Measurements from ENCODE around the gene CRYAA. TPM values are rescaled to one million over a fixed set of nuclear protein-coding genes. Genes with fewer than 3 reads are reported as not detected.

Gene CRYAA
- total and polyA plus RNA-seq, 2 donors (not counting 3 experiments of a cell fraction or from before 2014, with no cell fraction given), result not detected

- Histone ChIP-seq H4K20me1 (replicated peaks; ENCODE audit: control insufficient read depth, extremely low read depth, insufficient read depth, low read length) (no peaks in the 10 kb centered on the region), H3K9me1 (replicated peaks; ENCODE audit: control insufficient read depth, extremely low read depth, insufficient read depth, low read length) (no peaks in the 10 kb centered on the region), H3K27me3 (ENCODE audit: control insufficient read depth in 2 of 2, insufficient read depth in 2 of 2, low read length in 2 of 2) (peaks cover 2 to 6% of the 10 kb centered on the region in 2 experiments), H3K4me3 (replicated peaks in 1 of 3; ENCODE audit: insufficient read depth in 1 of 3, low read depth in 1 of 3, low read length in 3 of 3) (no peak overlapping the region), H3K4me2 (ENCODE audit: insufficient read depth, low read length) (no peak overlapping the region), H3K79me2 (ENCODE audit: control insufficient read depth, insufficient read depth, low read length) (no peaks in the 10 kb centered on the region), H2AFZ (ENCODE audit: low read depth, low read length) (peak overlapping the region; percentile 30), H3K36me3 (ENCODE audit: control insufficient read depth in 2 of 2, extremely low read depth in 1 of 2, insufficient read depth in 2 of 2, low read length in 2 of 2) (no peaks in the 10 kb centered on the region), H3K27ac (ENCODE audit: insufficient read depth, low read depth, low read length) (no peak overlapping the region), H3K9ac (replicated peaks; ENCODE audit: extremely low read depth, insufficient read depth, low read length) (no peak overlapping the region), H3K4me1 (ENCODE audit: control insufficient read depth, extremely low read depth, insufficient read depth, low read length) (no peaks in the 10 kb centered on the region), H3K9me3 (replicated peaks; ENCODE audit: control insufficient read depth, insufficient read depth, low read length) (no peaks in the 10 kb centered on the region)
- no peak for DNase-seq (ENCODE audit: low read depth, low spot score)
- intact Hi-C loops (cut with micrococcal nuclease), result no loop called here
- BruUV-seq (replicated peaks), result no TSS peak
- TF ChIP-seq MAX (IDR thresholded peaks at IDR 0.05; ENCODE audit: insufficient read depth, insufficient read length) (no peak), FOS (IDR thresholded peaks at IDR 0.05; ENCODE audit: borderline replicate concordance, insufficient read depth, low read length) (no peak), POLR2AphosphoS5 (IDR thresholded peaks at IDR 0.05; ENCODE audit: insufficient read depth, low read depth, low read length) (no peak), JUN (IDR thresholded peaks at IDR 0.05; ENCODE audit: borderline replicate concordance, insufficient read depth, insufficient read length, low read depth) (no peak), EZH2 (IDR thresholded peaks at IDR 0.05; ENCODE audit: borderline replicate concordance, low read depth, low read length, severe bottlenecking) (no peak), POLR2A (IDR thresholded peaks at IDR 0.05; ENCODE audit: low read depth, low read length) (no peak), GATA2 (IDR thresholded peaks at IDR 0.05; ENCODE audit: insufficient read depth, insufficient read length, low read depth, low read length) (no peak), CTCF (IDR thresholded peaks at IDR 0.05; ENCODE audit: extremely low read depth in 1 of 2, insufficient read depth in 1 of 2, low read depth in 1 of 2, low read length in 2 of 2) (no peak), MYC (IDR thresholded peaks at IDR 0.05; ENCODE audit: low read depth, low read length) (no peak)
- no peak for FAIRE-seq
- CTCF ChIA-PET, result no interaction called here
- dilution Hi-C loops (cut with MboI; ENCODE audit: extremely low pct_ligation_motif_present, low sequenced_read_pairs), result no loop called here
- POLR2A ChIA-PET, result no interaction called here
These were observed 19.9 kb downstream of the CRYAA start for GRCh38 chr21:43188592-43189210.

Measured in endothelial cell of umbilical vein (primary cell).